ENCODE results near the gene ATRIP. TPM values are rescaled to one million over a fixed set of nuclear protein-coding genes. Genes with fewer than 3 reads are reported as not detected.

The ATRIP gene
- total RNA-seq, 2 donors from 2014 or later = 3.2 to 8.6 TPM

GRCh38 chr3:48422681-48423080 is 23.9 kb upstream of the ATRIP start:
- DNase-seq = no peak
- Histone ChIP-seq H3K36me3 (no peaks in the 10 kb centered on the region), H3K9me3 (no peaks in the 10 kb centered on the region), H3K4me3 (no peak overlapping the region), H3K9ac (ENCODE audit: low read depth in 2 of 2, low read length in 2 of 2) (peak overlapping the region in 1 of 2 donors; percentile 19), H3K27ac (no peak overlapping the region), H3K4me1 (peaks cover 10% of the 10 kb centered on the region), H3K27me3 (no peaks in the 10 kb centered on the region)
- TF ChIP-seq CTCF (IDR thresholded peaks at IDR 0.05) = no peak
- intact Hi-C loops (cut with DNase I) = no loop called here

- DNase-seq = no peak
- peaks cover 10% of the 10 kb centered on the region for H3K4me1 ChIP-seq
- H3K36me3 ChIP-seq = no peaks in the 10 kb centered on the region
- H3K9me3 ChIP-seq = no peaks in the 10 kb centered on the region
- no peak overlapping the region for H3K27ac ChIP-seq
- no peak overlapping the region for H3K9ac ChIP-seq (ENCODE audit: low read depth in 2 of 2, low read length in 2 of 2)
- TF ChIP-seq CTCF (IDR thresholded peaks at IDR 0.05) = no peak
- H3K4me3 ChIP-seq = no peak overlapping the region
- intact Hi-C loops (cut with DNase I) = no loop called here
- no peaks in the 10 kb centered on the region for H3K27me3 ChIP-seq
Observed at GRCh38 chr3:48423241-48423882, 23.2 kb upstream of the ATRIP start.

- no peak for DNase-seq
- H3K9me3 ChIP-seq = no peaks in the 10 kb centered on the region
- peaks cover 10% of the 10 kb centered on the region for H3K4me1 ChIP-seq
- no peaks in the 10 kb centered on the region for H3K27me3 ChIP-seq
- intact Hi-C loops (cut with DNase I) = no loop called here
- TF ChIP-seq CTCF (IDR thresholded peaks at IDR 0.05) = no peak
- H3K4me3 ChIP-seq = no peak overlapping the region
- H3K9ac ChIP-seq (ENCODE audit: low read depth in 2 of 2, low read length in 2 of 2) = no peak overlapping the region
- H3K36me3 ChIP-seq = no peaks in the 10 kb centered on the region
- no peak overlapping the region for H3K27ac ChIP-seq
Observed at GRCh38 chr3:48423883-48424695, 22.4 kb upstream of the ATRIP start.

- Histone ChIP-seq H3K27ac (no peak overlapping the region), H3K4me1 (peaks cover 14% of the 10 kb centered on the region), H3K4me3 (no peak overlapping the region), H3K36me3 (no peaks in the 10 kb centered on the region), H3K9me3 (no peaks in the 10 kb centered on the region), H3K9ac (ENCODE audit: low read depth in 2 of 2, low read length in 2 of 2) (peak overlapping the region in 1 of 2 donors; percentile 18), H3K27me3 (no peaks in the 10 kb centered on the region)
- intact Hi-C loops (cut with DNase I) = no loop called here
- DNase-seq = no peak
- no peak for TF ChIP-seq CTCF (IDR thresholded peaks at IDR 0.05)
Observed at GRCh38 chr3:48425281-48425812, 21.2 kb upstream of the ATRIP start.

- no peaks in the 10 kb centered on the region for H3K9me3 ChIP-seq
- DNase-seq = no peak
- intact Hi-C loops (cut with DNase I) = no loop called here
- peak overlapping the region in 1 of 2 donors; percentile 89 for H3K9ac ChIP-seq (ENCODE audit: low read depth in 2 of 2, low read length in 2 of 2)
- no peak for TF ChIP-seq CTCF (IDR thresholded peaks at IDR 0.05)
- no peak overlapping the region for H3K4me3 ChIP-seq
- no peaks in the 10 kb centered on the region for H3K36me3 ChIP-seq
- H3K4me1 ChIP-seq = peaks cover 16% of the 10 kb centered on the region
- no peak overlapping the region for H3K27ac ChIP-seq
- H3K27me3 ChIP-seq = no peaks in the 10 kb centered on the region
Observed at GRCh38 chr3:48426401-48426909, 20.1 kb upstream of the ATRIP start.

Data from colonic mucosa (tissue), 4 donors.